Globus pallidus (tissue), 1 donor: ENCODE data around the gene OR51B4.
"Not testable (repeated sequence)": the region's sequence is repeated elsewhere in the genome, so short reads cannot be mapped to it uniquely, and the experiment has no call there.

Source experiments
- DNase-seq: peaks from one replicate; pipeline ENCODE4 v3.0.0-alpha.2; 2015; ENCODE audit warnings: low spot score

Gene OR51B4

GRCh38 chr11:5301846-5302245 is at the start of gene OR51B4:
TSS of gene OR51B4 (minus strand) at chr11:5301946. CDS start at chr11:5301946, 0 bp downstream.
- DNase-seq: no peak

GRCh38 chr11:5351208-5351607 is 49.5 kb upstream of the OR51B4 start, which contains the start of gene OR51B6:
TSS of gene OR51B6 (plus strand) at chr11:5351508. CDS start at chr11:5351508, 0 bp downstream.
- no peak for DNase-seq

- no peak for DNase-seq
Measured at GRCh38 chr11:5349550-5349949, 47.8 kb upstream of the OR51B4 start.

- no peak for DNase-seq
Measured at GRCh38 chr11:5348551-5349194, 46.9 kb upstream of the OR51B4 start.

GRCh38 chr11:5345831-5346230 is 44.1 kb upstream of the OR51B4 start:
- DNase-seq: no peak

- DNase-seq: no peak
Measured at GRCh38 chr11:5343474-5344335, 42.0 kb upstream of the OR51B4 start, which contains the start of gene OR51B5. TSS of gene OR51B5 (minus strand) at chr11:5343524. CDS start at chr11:5343524, 0 bp downstream.

- DNase-seq: no peak
Measured at GRCh38 chr11:5339771-5340322, 38.1 kb upstream of the OR51B4 start.

GRCh38 chr11:5337253-5337652 is 35.5 kb upstream of the OR51B4 start:
- not testable (repeated sequence) for DNase-seq

- no peak for DNase-seq
Measured at GRCh38 chr11:5336331-5336730, 34.6 kb upstream of the OR51B4 start.

GRCh38 chr11:5335170-5335569 is 33.4 kb upstream of the OR51B4 start:
- DNase-seq: no peak

- no peak for DNase-seq
Measured at GRCh38 chr11:5324197-5324596, 22.5 kb upstream of the OR51B4 start, which contains the start of gene OR51B2. TSS of gene OR51B2 (minus strand) at chr11:5324297. CDS start at chr11:5324297, 0 bp downstream.

- DNase-seq: no peak
Measured at GRCh38 chr11:5317292-5317691, 15.5 kb upstream of the OR51B4 start.

GRCh38 chr11:5313326-5314023 is 11.7 kb upstream of the OR51B4 start:
- DNase-seq: not testable (repeated sequence)

- no peak for DNase-seq
Measured at GRCh38 chr11:5310423-5310822, 8.7 kb upstream of the OR51B4 start.

- DNase-seq: no peak
Measured at GRCh38 chr11:5307256-5308019, 5.7 kb upstream of the OR51B4 start.

GRCh38 chr11:5304046-5304445 is 2.3 kb upstream of the OR51B4 start:
- DNase-seq: no peak

- DNase-seq: no peak
Measured at GRCh38 chr11:5303626-5304025, 1.9 kb upstream of the OR51B4 start.

- DNase-seq: no peak
Measured at GRCh38 chr11:5300251-5300650, 1.5 kb downstream of the OR51B4 start.

- no peak for DNase-seq
Measured at GRCh38 chr11:5298451-5298850, 3.3 kb downstream of the OR51B4 start.

- DNase-seq: no peak
Measured at GRCh38 chr11:5297721-5298323, 3.9 kb downstream of the OR51B4 start.
